Astrocyte of the cerebellum (primary cell): ENCODE results near the gene IL17RB.

Experiments used
- DNase-seq: peaks from one replicate; pipeline ENCODE4 v3.0.0-alpha.2; 2011; ENCODE audit warnings: low read depth
- H3K4me3 ChIP-seq: 2 replicates; pipeline ENCODE4 v1.5.1; 2011; ENCODE audit warnings: mild to moderate bottlenecking, low read depth, low read length, moderate library complexity
- CTCF ChIP-seq: IDR thresholded peaks from 2 replicates; pipeline ENCODE4 v1.5.1; 2012; ENCODE audit warnings: low read length, low read depth, moderate library complexity, mild to moderate bottlenecking; ENCODE audit errors: missing control alignments
- in situ Hi-C: cut with HindIII; loops from 2 replicates; pipeline ENCODE4 v1.10.0; 2017; ENCODE audit warnings: low sequenced_read_pairs

IL17RB gene

GRCh38 chr3:53818221-53819162 is 27.9 kb upstream of the IL17RB start:
- no peak overlapping the region for H3K4me3 ChIP-seq
- DNase-seq, result no peak
- in situ Hi-C loops, result no loop called here
- TF ChIP-seq CTCF, result no peak

GRCh38 chr3:53819163-53819868 is 27.1 kb upstream of the IL17RB start:
- no peak for TF ChIP-seq CTCF
- DNase-seq, result no peak
- in situ Hi-C loops, result no loop called here

DNA sequence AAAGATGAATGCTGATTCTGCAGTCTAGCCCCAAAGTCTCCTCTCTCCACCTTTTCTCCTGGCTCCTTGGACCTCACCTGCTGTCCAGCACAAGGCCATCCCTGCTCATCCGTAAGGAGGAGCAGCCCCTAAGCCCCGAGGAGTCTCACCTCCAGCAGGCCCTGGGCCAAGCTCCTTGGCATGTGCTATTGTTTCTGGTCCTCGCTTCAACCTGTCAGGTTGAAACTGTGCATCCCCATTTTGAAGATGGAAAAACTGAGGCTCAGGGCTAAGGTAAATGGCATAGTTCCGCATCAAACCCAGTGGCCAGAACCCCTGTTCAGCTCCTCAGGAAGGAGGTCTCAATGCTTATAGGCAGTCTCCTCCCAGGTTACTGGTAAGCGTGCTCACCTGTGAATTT is 26.3 kb upstream of the IL17RB start:
- TF ChIP-seq CTCF, result no peak
- in situ Hi-C loops, result no loop called here
- H3K4me3 ChIP-seq, result no peak overlapping the region
- DNase-seq, result no peak

More at GRCh38 chr3:53819163-53819868, 27.1 kb upstream of the IL17RB start:
- H3K4me3 ChIP-seq, result no peak overlapping the region

GRCh38 chr3:53820756-53821580 is 25.4 kb upstream of the IL17RB start:
- no peak for TF ChIP-seq CTCF
- H3K4me3 ChIP-seq, result no peak overlapping the region
- in situ Hi-C loops, result no loop called here
- no peak for DNase-seq

GRCh38 chr3:53821631-53822121 is 24.7 kb upstream of the IL17RB start:
- in situ Hi-C loops, result no loop called here
- TF ChIP-seq CTCF, result no peak
- no peak overlapping the region for H3K4me3 ChIP-seq
- DNase-seq, result no peak

DNA sequence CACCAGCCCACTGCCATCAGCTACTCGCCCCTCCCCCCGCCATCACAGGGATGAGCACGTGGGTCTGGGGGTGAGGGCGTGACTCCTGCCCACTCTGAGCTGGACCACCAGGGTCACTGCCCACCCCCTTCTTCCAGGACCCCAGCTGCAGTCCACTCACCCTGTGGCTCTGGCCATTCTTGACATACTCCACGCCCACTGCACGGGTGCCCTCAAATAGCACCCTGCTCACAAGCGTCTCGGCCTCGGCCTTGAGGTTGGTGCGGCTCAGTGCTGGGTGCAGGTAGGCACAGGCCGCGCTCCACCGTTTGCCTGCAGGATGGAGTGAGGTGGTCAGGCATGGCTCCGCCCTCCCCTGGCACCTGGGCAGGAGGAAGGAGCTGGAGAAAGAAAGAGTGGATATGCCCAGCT is 24.0 kb upstream of the IL17RB start:
- in situ Hi-C loops, result no loop called here
- no peak overlapping the region for H3K4me3 ChIP-seq
- DNase-seq, result no peak
- no peak for TF ChIP-seq CTCF
